GM12878 (cell line): ENCODE data around the gene PRKAG2. TPM values are rescaled to one million over a fixed set of nuclear protein-coding genes. Genes with fewer than 3 reads are reported as not detected.

Experiments
- ATAC-seq: fragments of 200-7000 bp; cut with Tn5 transposase; 3 replicates; pipeline ENCODE4 v1.9.1; 2020; ENCODE audit warnings: mild to moderate bottlenecking, moderate library complexity
- BruUV-seq: library from RNA; stranded (reverse); fragments of 400-500 nt; replicated peaks from 2 replicates; lab custom pipeline; 2021; lab: Mats Ljungman, UMichigan
- CTCF ChIA-PET: fragments of 300-600 bp; sonication (Branson Sonifier 250); formaldehyde crosslinking; extraction: SDS; loops from one replicate; lab custom pipeline; 2021; ENCODE audit warnings: inconsistent platforms; lab: Yijun Ruan, JAX
- POLR2A ChIA-PET: fragments of 350-600 bp; formaldehyde crosslinking; extraction: SDS; loops from one replicate; lab custom pipeline; 2021; ENCODE audit warnings: inconsistent platforms; lab: Charles Lee
- RAD21 ChIA-PET: fragments of 300-600 bp; sonication (Branson Sonifier 250); formaldehyde crosslinking; loops from one replicate; lab custom pipeline; 2023; ENCODE audit warnings: antibody characterized with exemption; ENCODE audit not compliant: unreplicated experiment; lab: Charles Lee
- SMC1A ChIA-PET: fragments of 300-600 bp; sonication (Branson Sonifier 250); formaldehyde crosslinking; loops from one replicate; lab custom pipeline; 2023; ENCODE audit not compliant: unreplicated experiment, uncharacterized antibody; lab: Charles Lee
- DNase-seq: peaks from one replicate; pipeline ENCODE4 v3.0.0-alpha.2; 2011; ENCODE audit warnings: low read depth, low spot score
- FAIRE-seq: peaks from 3 replicates; lab custom pipeline; 2011; peaks lifted over from hg19 to GRCh38; lab: Jason Lieb, UNC
- H2AFZ ChIP-seq: 2 replicates; pipeline ENCODE4 v1.6.0; 2011; ENCODE audit warnings: low read depth, low read length, control low read depth; ENCODE audit not compliant: control insufficient read depth
- H3K27ac ChIP-seq: 2 replicates; pipeline ENCODE4 v1.5.1; 2011; ENCODE audit warnings: control low read depth; ENCODE audit not compliant: control insufficient read depth, insufficient read depth
- H3K27me3 ChIP-seq, 2 experiments: replicated peaks in 1 of 2; 2 replicates each; pipeline versions ENCODE4 v1.6.0 to v1.6.1; 2011; ENCODE audit warnings: low read length in 1 of 2; ENCODE audit not compliant: control insufficient read depth in 2 of 2, insufficient read depth in 2 of 2
- H3K36me3 ChIP-seq, 2 experiments: 2 replicates each; pipeline ENCODE4 v1.5.1; 2011; ENCODE audit warnings: low read length in 1 of 2; ENCODE audit not compliant: control insufficient read depth in 2 of 2, insufficient read depth in 2 of 2
- H3K4me1 ChIP-seq: 2 replicates; pipeline ENCODE4 v1.6.1; 2011; ENCODE audit warnings: mild to moderate bottlenecking, low read length, moderate library complexity, mixed read lengths; ENCODE audit not compliant: control insufficient read depth, insufficient read depth
- H3K4me2 ChIP-seq: 2 replicates; pipeline ENCODE4 v1.6.0; 2011; ENCODE audit warnings: control low read depth; ENCODE audit not compliant: control insufficient read depth, insufficient read depth
- H3K4me3 ChIP-seq: fragments of 200-600 bp; sonication (generic); 2 replicates; pipeline ENCODE4 v1.5.1; 2016
- H3K79me2 ChIP-seq: 2 replicates; pipeline ENCODE4 v1.6.0; 2011; ENCODE audit warnings: low read length; ENCODE audit not compliant: control insufficient read depth, insufficient read depth
- H3K9ac ChIP-seq: 2 replicates; pipeline ENCODE4 v1.8.0; 2011; ENCODE audit warnings: low read length, control low read depth, mixed read lengths; ENCODE audit not compliant: control insufficient read depth, insufficient read depth
- H3K9me3 ChIP-seq: replicated peaks from 3 replicates; pipeline ENCODE4 v1.5.1; 2011; ENCODE audit warnings: mild to moderate bottlenecking, low read length; ENCODE audit not compliant: control insufficient read depth, insufficient read depth
- H4K20me1 ChIP-seq: 2 replicates; pipeline ENCODE4 v1.6.0; 2011; ENCODE audit not compliant: control insufficient read depth, insufficient read depth
- ATF7 ChIP-seq: fragments of 450-650 bp; IDR thresholded peaks from 2 replicates; pipeline ENCODE4 v1.6.1; 2016; ENCODE audit warnings: low read depth, mild to moderate bottlenecking
- BMI1 ChIP-seq: fragments of 450-650 bp; IDR thresholded peaks from 2 replicates; pipeline ENCODE4 v1.6.1; 2016; ENCODE audit warnings: mild to moderate bottlenecking, moderate library complexity, borderline replicate concordance
- CBFB ChIP-seq: IDR thresholded peaks from 2 replicates; pipeline ENCODE4 v1.6.1; 2016; ENCODE audit warnings: antibody characterized with exemption, low read depth
- CBX5 ChIP-seq: sonication (generic); IDR thresholded peaks from 2 replicates; pipeline ENCODE4 v1.6.1; 2016; ENCODE audit warnings: low read depth, moderate library complexity, mild to moderate bottlenecking, inconsistent platforms
- CHD1 ChIP-seq: IDR thresholded peaks from 2 replicates; pipeline ENCODE4 v1.6.1; 2012; ENCODE audit warnings: low read depth, low read length, improper control_type of control experiment
- CREM ChIP-seq: IDR thresholded peaks from 2 replicates; pipeline ENCODE4 v1.6.1; 2014; ENCODE audit warnings: antibody characterized with exemption, low read depth
- IKZF1 ChIP-seq: fragments of 450-650 bp; conservative IDR thresholded peaks from 2 replicates; pipeline ENCODE4 v1.6.1; 2017; ENCODE audit warnings: antibody characterized with exemption, mild to moderate bottlenecking
- MYB ChIP-seq: fragments of 150-350 bp; IDR thresholded peaks from 2 replicates; pipeline ENCODE4 v1.6.1; 2014; ENCODE audit warnings: mild to moderate bottlenecking, low read depth, low read length, borderline replicate concordance
- NFIC ChIP-seq: IDR thresholded peaks from 2 replicates; pipeline ENCODE4 v1.6.1; 2012; ENCODE audit warnings: low read depth, mild to moderate bottlenecking, inconsistent platforms, low read length, moderate library complexity
- NFYB ChIP-seq: IDR thresholded peaks from 2 replicates; pipeline ENCODE4 v1.6.1; 2011; ENCODE audit warnings: low read depth, mild to moderate bottlenecking, low read length, improper control_type of control experiment, moderate library complexity; ENCODE audit not compliant: insufficient read depth
- PML ChIP-seq: IDR thresholded peaks from 2 replicates; pipeline ENCODE4 v1.6.1; 2012; ENCODE audit warnings: low read length, inconsistent platforms
- SMAD5 ChIP-seq: IDR thresholded peaks from 2 replicates; pipeline ENCODE4 v1.6.1; 2016; ENCODE audit warnings: antibody characterized with exemption, low read depth
- SMARCA5 ChIP-seq: fragments of 450-650 bp; IDR thresholded peaks from 2 replicates; pipeline ENCODE4 v1.6.1; 2017; ENCODE audit warnings: mild to moderate bottlenecking
- SMC3 ChIP-seq: IDR thresholded peaks from 2 replicates; pipeline ENCODE4 v1.6.1; 2011; ENCODE audit warnings: low read length, improper control_type of control experiment, borderline replicate concordance
- SUZ12 ChIP-seq: fragments of 200-600 bp; sonication (generic); IDR thresholded peaks from one replicate; pipeline ENCODE4 v1.6.1; 2018; ENCODE audit warnings: antibody characterized with exemption, mild to moderate bottlenecking; ENCODE audit not compliant: unreplicated experiment
- WGBS: methylation state at CpG from one replicate; pipeline ENCODE4 v1.1.6; 2016; ENCODE audit warnings: low lambda C conversion rate; ENCODE audit not compliant: insufficient replicate concordance, insufficient coverage; ENCODE audit errors: missing lambda C conversion rate; 5-methylcytosine and 5-hydroxymethylcytosine counted together
- in situ Hi-C: fragments of 300-500 bp; cut with MboI; formaldehyde crosslinking; loops from 9 replicates; pipeline ENCODE4 v1.14.3; 2018; ENCODE audit warnings: mixed read lengths
- intact Hi-C: fragments of 100-400 bp; cut with micrococcal nuclease; formaldehyde crosslinking; loops from one replicate; pipeline ENCODE4 v1.14.2; 2022; ENCODE audit not compliant: unreplicated experiment
- polyA plus RNA-seq, 11 experiments: library from polyadenylated mRNA; depleted of rRNA in 4 of 11; unstranded in 6 of 11; stranded (reverse) in 5 of 11; fragments of >200 nt; fragmentation: Nextera tagmentation in 4 of 11; fragmentation: Illumina TruSeq in 1 of 11; extraction: Ambion mirVana in 4 of 11; extraction: Trizol in 1 of 11; gene quantifications; 1 replicate in 1 of 11; 2 replicates in 10 of 11; pipeline versions ENCODE4 v1.2.1 to v1.2.3, GENCODE V29; 2011 to 2016; ENCODE audit warnings: inconsistent platforms in 2 of 11, missing spikeins in 2 of 11, low read depth in 1 of 11
- total RNA-seq, 4 experiments: library from RNA; depleted of rRNA in 3 of 4; stranded (reverse); fragments of >200 nt in 3 of 4; fragmentation: Illumina TruSeq in 1 of 4; extraction: Trizol in 1 of 4; gene quantifications; 2 replicates each; pipeline versions ENCODE4 v1.2.1 to v1.2.3, GENCODE V29; 2013 to 2021
- TF ChIP-seq, protein P1 (sequence below): fragments of 450-650 bp; IDR thresholded peaks from 2 replicates; pipeline ENCODE4 v1.6.1; 2018; ENCODE audit warnings: mild to moderate bottlenecking, low read depth, moderate library complexity; ENCODE audit not compliant: partially characterized antibody

Gene PRKAG2
- total and polyA plus RNA-seq, 10 of the 15 experiments (the other 5 are each of a cell fraction or from before 2014, with no cell fraction given), result 3.4 to 8.9 (median 6.8) TPM

DNA sequence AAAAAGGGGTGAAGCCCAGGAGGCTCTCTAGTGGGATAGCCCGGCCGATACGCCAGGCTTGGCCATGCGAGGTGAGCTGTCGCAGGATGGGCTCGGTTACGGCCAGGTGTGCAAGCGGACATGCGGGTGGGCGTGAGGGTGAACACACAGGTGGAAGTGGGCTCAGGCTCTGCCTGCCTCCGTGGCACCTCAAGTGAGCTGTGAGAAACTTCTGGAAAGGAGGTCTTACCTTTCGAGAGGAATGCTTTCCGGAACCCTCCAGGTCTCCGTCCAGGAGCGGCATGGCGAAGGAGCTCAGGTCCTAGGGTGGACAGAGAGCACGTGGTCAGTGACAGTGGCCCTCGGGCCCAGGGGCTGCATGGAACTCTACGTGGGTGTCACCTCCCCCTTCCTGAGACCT, 90.7 kb downstream of the PRKAG2 start:
- POLR2A ChIA-PET, result no interaction called here
- Histone ChIP-seq H3K4me1 (no peaks in the 10 kb centered on the region), H4K20me1 (no peaks in the 10 kb centered on the region), H2AFZ (no peak overlapping the region), H3K27me3 (no peaks in the 10 kb centered on the region; a peak in 1 of 4 replicates), H3K4me2 (no peak overlapping the region), H3K79me2 (no peaks in the 10 kb centered on the region)
- 86% methylated on average over 19 of the region's 19 CpGs for WGBS
- CTCF ChIA-PET, result no interaction called here
- ATAC-seq, result no peak
- FAIRE-seq, result no peak
- TF ChIP-seq CREM (no peak), SMC3 (no peak), NFIC (no peak), ATF7 (no peak), SMAD5 (no peak), BMI1 (no peak), IKZF1 (no peak), CHD1 (no peak), CBFB (no peak), CBX5 (no peak), SUZ12 (no peak), MYB (no peak), SMARCA5 (no peak), NFYB (no peak), PML (no peak)
- TF ChIP-seq, protein P1, sequence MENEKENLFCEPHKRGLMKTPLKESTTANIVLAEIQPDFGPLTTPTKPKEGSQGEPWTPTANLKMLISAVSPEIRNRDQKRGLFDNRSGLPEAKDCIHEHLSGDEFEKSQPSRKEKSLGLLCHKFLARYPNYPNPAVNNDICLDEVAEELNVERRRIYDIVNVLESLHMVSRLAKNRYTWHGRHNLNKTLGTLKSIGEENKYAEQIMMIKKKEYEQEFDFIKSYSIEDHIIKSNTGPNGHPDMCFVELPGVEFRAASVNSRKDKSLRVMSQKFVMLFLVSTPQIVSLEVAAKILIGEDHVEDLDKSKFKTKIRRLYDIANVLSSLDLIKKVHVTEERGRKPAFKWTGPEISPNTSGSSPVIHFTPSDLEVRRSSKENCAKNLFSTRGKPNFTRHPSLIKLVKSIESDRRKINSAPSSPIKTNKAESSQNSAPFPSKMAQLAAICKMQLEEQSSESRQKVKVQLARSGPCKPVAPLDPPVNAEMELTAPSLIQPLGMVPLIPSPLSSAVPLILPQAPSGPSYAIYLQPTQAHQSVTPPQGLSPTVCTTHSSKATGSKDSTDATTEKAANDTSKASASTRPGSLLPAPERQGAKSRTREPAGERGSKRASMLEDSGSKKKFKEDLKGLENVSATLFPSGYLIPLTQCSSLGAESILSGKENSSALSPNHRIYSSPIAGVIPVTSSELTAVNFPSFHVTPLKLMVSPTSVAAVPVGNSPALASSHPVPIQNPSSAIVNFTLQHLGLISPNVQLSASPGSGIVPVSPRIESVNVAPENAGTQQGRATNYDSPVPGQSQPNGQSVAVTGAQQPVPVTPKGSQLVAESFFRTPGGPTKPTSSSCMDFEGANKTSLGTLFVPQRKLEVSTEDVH, result no peak
- TF ChIP-seq, all 136 proteins: peak for 0
- no TSS peak for BruUV-seq
- in situ Hi-C loops (no loop called here), intact Hi-C loops (loop anchor here (5.0 to 10.0 kb wide), 2 partner anchors 146 to 239 kb away; partner anchors contain the start of gene GALNT11)
- H3K36me3 ChIP-seq, result no peaks in the 10 kb centered on the region
- H3K27ac ChIP-seq, result no peak overlapping the region
- ChIA-PET SMC1A (no interaction called here), RAD21 (no interaction called here)
- H3K9ac ChIP-seq, result no peak overlapping the region
- DNase-seq, result no peak
- no peak overlapping the region for H3K4me3 ChIP-seq
- no peaks in the 10 kb centered on the region for H3K9me3 ChIP-seq
